H1 (cell line): Measurements from ENCODE around the gene AKT1S1. TPM values are rescaled to one million over a fixed set of nuclear protein-coding genes. Genes with fewer than 3 reads are reported as not detected.

Source experiments
- CTCF ChIA-PET: fragments of 300-600 bp; sonication (Branson Sonifier 250); formaldehyde crosslinking; loops from one replicate; lab custom pipeline; 2021; ENCODE audit not compliant: partially characterized antibody; lab: Charles Lee
- POLR2A ChIA-PET: fragments of 300-600 bp; sonication (Branson Sonifier 250); formaldehyde crosslinking; loops from one replicate; lab custom pipeline; 2021; ENCODE audit warnings: inconsistent platforms; ENCODE audit not compliant: partially characterized antibody; lab: Charles Lee
- DNase-seq, 2 experiments: peaks; one replicate each; pipeline versions ENCODE4 v3.0.0 to v3.0.0-alpha.2; 2010 to 2022; ENCODE audit warnings: low spot score in 2 of 2, low read depth in 1 of 2, mixed read lengths in 1 of 2
- FAIRE-seq: peaks from 2 replicates; lab custom pipeline; 2011; peaks lifted over from hg19 to GRCh38; lab: Jason Lieb, UNC
- H2AFZ ChIP-seq: 2 replicates; pipeline ENCODE4 v1.8.1; 2012; ENCODE audit warnings: low read length, inconsistent platforms
- H2AK5ac ChIP-seq: 2 replicates; pipeline ENCODE4 v1.6.1; 2013; ENCODE audit warnings: low read depth, low read length
- H2BK120ac ChIP-seq: replicated peaks from 2 replicates; pipeline ENCODE3; 2013; ENCODE audit warnings: low read depth, low read length, inconsistent platforms
- H2BK12ac ChIP-seq: 2 replicates; pipeline ENCODE4 v1.6.1; 2013; ENCODE audit warnings: low read depth, low read length
- H2BK15ac ChIP-seq: 2 replicates; pipeline ENCODE4 v1.6.1; 2013; ENCODE audit warnings: low read length
- H2BK20ac ChIP-seq: 2 replicates; pipeline ENCODE4 v1.6.1; 2013; ENCODE audit warnings: low read length
- H2BK5ac ChIP-seq: 2 replicates; pipeline ENCODE4 v1.6.1; 2013; ENCODE audit warnings: low read depth, low read length
- H3K14ac ChIP-seq: 2 replicates; pipeline ENCODE4 v1.6.1; 2013; ENCODE audit warnings: inconsistent platforms; ENCODE audit not compliant: insufficient read length
- H3K18ac ChIP-seq: 2 replicates; pipeline ENCODE4 v1.6.1; 2013; ENCODE audit warnings: low read length; ENCODE audit errors: extremely low read depth
- H3K23ac ChIP-seq: 2 replicates; pipeline ENCODE4 v1.6.1; 2013; ENCODE audit warnings: inconsistent platforms; ENCODE audit not compliant: insufficient read length
- H3K23me2 ChIP-seq: 2 replicates; pipeline ENCODE4 v1.6.1; 2013; ENCODE audit warnings: low read depth, low read length
- H3K27ac ChIP-seq: 2 replicates; pipeline ENCODE4 v1.6.1; 2011; ENCODE audit warnings: low read depth, low read length, inconsistent platforms
- H3K27me3 ChIP-seq, 4 experiments: replicated peaks in 1 of 4; 1 replicate in 1 of 4; 2 replicates in 3 of 4; pipeline versions ENCODE4 v1.6.1 to v1.8.1; 2011 to 2013; ENCODE audit warnings: low read length in 3 of 4, mild to moderate bottlenecking in 3 of 4, inconsistent platforms in 2 of 4, mixed read lengths in 2 of 4, moderate library complexity in 1 of 4; ENCODE audit not compliant: control insufficient read depth in 3 of 4, insufficient read depth in 3 of 4; ENCODE audit errors: extremely low read depth in 1 of 4
- H3K36me3 ChIP-seq, 4 experiments: 2 replicates each; pipeline versions ENCODE4 v1.6.1 to v1.8.1; 2011 to 2013; ENCODE audit warnings: mild to moderate bottlenecking in 4 of 4, low read length in 3 of 4, moderate library complexity in 2 of 4, control low read depth in 1 of 4, inconsistent platforms in 1 of 4; ENCODE audit not compliant: insufficient read depth in 4 of 4, control insufficient read depth in 2 of 4
- H3K4ac ChIP-seq: replicated peaks from 2 replicates; pipeline ENCODE3; 2013; ENCODE audit warnings: low read length, low read depth, mixed read lengths, inconsistent platforms; ENCODE audit not compliant: insufficient read length
- H3K4me1 ChIP-seq, 4 experiments: replicated peaks in 1 of 4; 1 replicate in 1 of 4; 2 replicates in 3 of 4; pipeline versions ENCODE4 v1.6.1 to v1.8.1; 2011 to 2013; ENCODE audit warnings: low read length in 3 of 4, inconsistent platforms in 2 of 4, mixed read lengths in 1 of 4; ENCODE audit not compliant: insufficient read depth in 4 of 4, control insufficient read depth in 3 of 4
- H3K4me2 ChIP-seq, 2 experiments: 2 replicates each; pipeline versions ENCODE4 v1.6.1 to v1.8.1; 2011 to 2013; ENCODE audit warnings: low read depth in 2 of 2, low read length in 2 of 2, control low read depth in 1 of 2, inconsistent platforms in 1 of 2, mild to moderate bottlenecking in 1 of 2; ENCODE audit not compliant: insufficient read depth in 1 of 2
- H3K4me3 ChIP-seq, 4 experiments: fragments of 200-600, 300-600 bp in 1 of 4; sonication (generic), shearing (Covaris generic), sonication (Bioruptor Twin) in 1 of 4; 2 replicates each; pipeline versions ENCODE4 v1.5.1 to v1.8.1; 2011 to 2016; ENCODE audit warnings: low read length in 4 of 4, low read depth in 3 of 4, control low read depth in 2 of 4, inconsistent platforms in 2 of 4, mild to moderate bottlenecking in 2 of 4, mixed read lengths in 1 of 4, moderate library complexity in 1 of 4; ENCODE audit not compliant: insufficient read depth in 2 of 4; ENCODE audit errors: extremely low read depth in 1 of 4
- H3K56ac ChIP-seq: replicated peaks from 2 replicates; pipeline ENCODE3; 2013; ENCODE audit warnings: low read depth, mild to moderate bottlenecking, mixed read lengths, low read length, inconsistent platforms; ENCODE audit not compliant: insufficient read length
- H3K79me1 ChIP-seq: 2 replicates; pipeline ENCODE4 v1.6.1; 2013; ENCODE audit warnings: low read depth, low read length, control low read depth
- H3K79me2 ChIP-seq, 2 experiments: 2 replicates each; pipeline versions ENCODE4 v1.6.1 to v1.8.1; 2012 to 2013; ENCODE audit warnings: low read length in 2 of 2, mild to moderate bottlenecking in 2 of 2, inconsistent platforms in 1 of 2; ENCODE audit not compliant: insufficient read depth in 2 of 2, control insufficient read depth in 1 of 2
- H3K9ac ChIP-seq, 4 experiments: replicated peaks in 1 of 4; 1 replicate in 1 of 4; 2 replicates in 3 of 4; pipeline versions ENCODE4 v1.6.1 to v1.8.1; 2011 to 2013; ENCODE audit warnings: low read depth in 3 of 4, low read length in 3 of 4, control low read depth in 2 of 4, mild to moderate bottlenecking in 2 of 4, moderate library complexity in 2 of 4, inconsistent platforms in 1 of 4; ENCODE audit errors: extremely low read depth in 1 of 4
- H3K9me3 ChIP-seq, 2 experiments: 2 replicates each; pipeline versions ENCODE4 v1.6.1 to v1.8.1; 2012 to 2013; ENCODE audit warnings: mild to moderate bottlenecking in 2 of 2, moderate library complexity in 2 of 2, control low read depth in 1 of 2, inconsistent platforms in 1 of 2, low read depth in 1 of 2, low read length in 1 of 2, mixed read lengths in 1 of 2; ENCODE audit not compliant: insufficient read depth in 2 of 2
- H4K20me1 ChIP-seq, 2 experiments: replicated peaks in 1 of 2; 2 replicates each; pipeline versions ENCODE3 to v1.8.1; 2011 to 2013; ENCODE audit warnings: inconsistent platforms in 2 of 2, low read length in 2 of 2, mild to moderate bottlenecking in 1 of 2; ENCODE audit not compliant: insufficient read depth in 2 of 2, control insufficient read depth in 1 of 2
- H4K5ac ChIP-seq: 2 replicates; pipeline ENCODE4 v1.6.1; 2013; ENCODE audit warnings: low read length, low read depth, mixed read lengths, inconsistent platforms; ENCODE audit not compliant: insufficient read length
- H4K8ac ChIP-seq: 2 replicates; pipeline ENCODE4 v1.8.0; 2013; ENCODE audit warnings: mild to moderate bottlenecking, moderate library complexity, low read length, inconsistent platforms; ENCODE audit not compliant: insufficient read depth; ENCODE audit errors: extremely low read depth
- H4K91ac ChIP-seq: replicated peaks from 2 replicates; pipeline ENCODE3; 2013; ENCODE audit warnings: low read length, mixed read lengths, inconsistent platforms; ENCODE audit not compliant: insufficient read length
- BACH1 ChIP-seq: IDR thresholded peaks from 2 replicates; pipeline ENCODE4 v1.6.1; 2012; ENCODE audit warnings: low read length, improper control_type of control experiment
- CHD1 ChIP-seq: IDR thresholded peaks from 2 replicates; pipeline ENCODE4 v1.6.1; 2012; ENCODE audit warnings: low read depth, low read length, improper control_type of control experiment
- EZH2 ChIP-seq: fragments of 200-600 bp; sonication (generic); IDR thresholded peaks from 2 replicates; pipeline ENCODE4 v1.7.1; 2012; ENCODE audit warnings: low read depth, mild to moderate bottlenecking, moderate library complexity, low read length, inconsistent platforms; ENCODE audit not compliant: severe bottlenecking
- HDAC6 ChIP-seq: IDR thresholded peaks from one replicate; pipeline ENCODE4 v1.7.1; 2012; ENCODE audit warnings: low read depth, mild to moderate bottlenecking, inconsistent platforms, low read length, moderate library complexity
- JUN ChIP-seq: IDR thresholded peaks from 2 replicates; pipeline ENCODE4 v1.6.1; 2011; ENCODE audit warnings: low read depth, mild to moderate bottlenecking, improper control_type of control experiment, low read length
- RAD21 ChIP-seq, 2 experiments: IDR thresholded peaks in 1 of 2; conservative IDR thresholded peaks in 1 of 2; 2 replicates each; pipeline ENCODE4 v1.6.1; 2011; ENCODE audit warnings: low read depth in 2 of 2, low read length in 2 of 2, improper control_type of control experiment in 1 of 2, inconsistent platforms in 1 of 2, mild to moderate bottlenecking in 1 of 2, moderate library complexity in 1 of 2
- TCF12 ChIP-seq: IDR thresholded peaks from 2 replicates; pipeline ENCODE4 v1.6.1; 2011; ENCODE audit warnings: low read depth, mild to moderate bottlenecking, low read length
- YY1 ChIP-seq: IDR thresholded peaks from 2 replicates; pipeline ENCODE4 v1.6.1; 2011; ENCODE audit warnings: low read depth, mild to moderate bottlenecking, low read length
- WGBS, 2 experiments: shearing (Covaris generic) in 1 of 2; methylation state at CpG; one replicate each; pipeline versions ENCODE4 v1.1.6 to v1.1.7; 2013 to 2015; ENCODE audit warnings: low lambda C conversion rate in 2 of 2, mixed read lengths in 2 of 2, inconsistent platforms in 1 of 2, low coverage in 1 of 2, missing lambda C conversion rate in 1 of 2; ENCODE audit not compliant: insufficient replicate concordance in 2 of 2, insufficient coverage in 1 of 2, insufficient read length in 1 of 2; ENCODE audit errors: extremely low coverage in 1 of 2, missing lambda C conversion rate in 1 of 2; 5-methylcytosine and 5-hydroxymethylcytosine counted together
- polyA plus RNA-seq, 7 experiments: library from polyadenylated mRNA; depleted of rRNA in 3 of 7; stranded (reverse) in 5 of 7; unstranded in 2 of 7; fragments of >200 nt in 5 of 7; fragments of 200-250 nt in 2 of 7; gene quantifications; 1 replicate in 5 of 7; 2 replicates in 1 of 7; 4 replicates in 1 of 7; pipeline versions ENCODE4 v1.2.1 to v1.2.3, GENCODE V29; 2011 to 2013; ENCODE audit warnings: missing spikeins in 2 of 7, mixed read lengths in 2 of 7
- total RNA-seq: library from RNA; stranded (reverse); fragmentation: NEBNext Ultra II Directional; extraction: Animal tissue kit (Norgen Biotek cat#: 25700); gene quantifications from 2 replicates; pipeline ENCODE4 v1.2.1, GENCODE V29; 2021

The AKT1S1 gene
- total and polyA plus RNA-seq, 2 of the 8 experiments (the other 6 are each of a cell fraction or from before 2014, with no cell fraction given) = 40.7 to 45.9 TPM

DNA sequence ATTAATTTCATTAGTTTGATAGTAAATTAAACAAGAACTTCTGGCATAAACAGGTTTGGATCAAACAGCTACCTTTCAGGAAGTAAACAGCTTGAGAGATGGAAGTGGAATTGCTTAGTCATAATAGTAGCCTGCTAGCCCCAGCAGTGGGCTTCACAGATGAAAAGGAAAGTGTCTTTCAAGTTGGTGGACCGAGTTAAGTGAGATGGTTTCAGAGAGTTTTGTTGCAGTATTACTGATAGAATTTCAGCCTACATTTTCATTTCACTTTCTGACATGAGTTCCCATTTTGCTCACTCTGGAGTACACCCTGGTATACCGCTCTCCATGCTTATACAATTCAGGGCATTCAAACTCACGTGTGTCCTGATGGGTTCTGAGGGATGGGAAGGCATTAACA, 28.2 kb downstream of the AKT1S1 start:
- no peak for TF ChIP-seq RAD21 (IDR thresholded peaks at IDR 0.05 in 1 of 2, conservative IDR thresholded peaks at IDR 0.05 in 1 of 2; ENCODE audit: low read depth in 2 of 2, low read length in 2 of 2)
- no peak for TF ChIP-seq EZH2
- TF ChIP-seq BACH1 = no peak
- TF ChIP-seq CHD1 = no peak
- no peak for TF ChIP-seq JUN
- no peak for TF ChIP-seq TCF12
- TF ChIP-seq HDAC6 = no peak
- TF ChIP-seq YY1 = no peak
- no peak overlapping the region for H3K27ac ChIP-seq
- ChIA-PET CTCF (interaction anchor here (1.1 to 1.7 kb wide), 3 partner anchors 9 to 48 kb away, joined by 3 to 5 read pairs (median 4); no protein-coding TSS in a partner anchor), POLR2A (interaction anchor here (1.0 to 12.4 kb wide), 8 partner anchors 12 to 219 kb away, joined by 3 to 247 read pairs (median 4); partner anchors contain the start of genes FUZ and PNKP)
- H2BK20ac ChIP-seq = no peak overlapping the region
- no peak overlapping the region for H2BK15ac ChIP-seq
- H3K23ac ChIP-seq = no peak overlapping the region
- no peak overlapping the region for H3K14ac ChIP-seq
- H3K18ac ChIP-seq = no peak overlapping the region
- H3K79me1 ChIP-seq = peaks cover 18% of the 10 kb centered on the region
- no peak overlapping the region for H3K56ac ChIP-seq
- H4K8ac ChIP-seq = no peak overlapping the region
- FAIRE-seq = no peak
- H2BK120ac ChIP-seq = no peak overlapping the region
- H3K27me3 ChIP-seq = no peaks in the 10 kb centered on the region; a peak in 1 of 7 replicates
- H2BK12ac ChIP-seq = no peak overlapping the region
- no peak overlapping the region for H3K9ac ChIP-seq
- no peak overlapping the region for H4K91ac ChIP-seq
- peaks cover 0 to 7% (median 1%) of the 10 kb centered on the region in 4 experiments; a peak in 2 of 8 replicates for H3K36me3 ChIP-seq
- H3K9me3 ChIP-seq = no peaks in the 10 kb centered on the region
- no peak overlapping the region for H2AK5ac ChIP-seq
- no peak overlapping the region for H3K4me2 ChIP-seq
- no peak overlapping the region for H3K4me3 ChIP-seq
- WGBS, 2 experiments = 94% methylated on average over 3 of the region's 3 CpGs; no CpG with 5 or more reads in 1 of the 2 experiments
- H3K79me2 ChIP-seq = peaks cover 17 to 22% of the 10 kb centered on the region in 2 experiments
- no peak overlapping the region for H2AFZ ChIP-seq
- peaks cover 15 to 20% of the 10 kb centered on the region in 2 experiments for H4K20me1 ChIP-seq
- peaks cover 10% of the 10 kb centered on the region; the same call in 1 of the 2 replicates for H3K23me2 ChIP-seq
- no peak for DNase-seq
- H3K4ac ChIP-seq = no peak overlapping the region
- H4K5ac ChIP-seq = no peak overlapping the region
- no peak overlapping the region for H2BK5ac ChIP-seq
- peaks cover 3 to 9% (median 6%) of the 10 kb centered on the region in 4 experiments for H3K4me1 ChIP-seq
